H1 (cell line): Measurements from ENCODE around the gene CHD5.

Source experiments
- EGR1 ChIP-seq: IDR thresholded peaks from 2 replicates; pipeline ENCODE4 v1.6.1; 2011; ENCODE audit warnings: low read depth, low read length, borderline replicate concordance
- HDAC2 ChIP-seq, 2 experiments: fragments of 300-600 bp in 1 of 2; sonication (generic) in 1 of 2; IDR thresholded peaks; 2 replicates each; pipeline ENCODE4 v1.6.1; 2011 to 2012; ENCODE audit warnings: low read depth in 2 of 2, low read length in 2 of 2, mild to moderate bottlenecking in 2 of 2, moderate library complexity in 2 of 2, borderline replicate concordance in 1 of 2, inconsistent platforms in 1 of 2
- JUND ChIP-seq: IDR thresholded peaks from 2 replicates; pipeline ENCODE4 v1.6.1; 2011; ENCODE audit warnings: mild to moderate bottlenecking, improper control_type of control experiment, low read length
- POLR2A ChIP-seq, 2 experiments: IDR thresholded peaks; 1 replicate in 1 of 2; 2 replicates in 1 of 2; pipeline ENCODE4 v1.6.1; 2011; ENCODE audit warnings: low read depth in 2 of 2, low read length in 2 of 2, mild to moderate bottlenecking in 2 of 2; ENCODE audit errors: control extremely low read depth in 1 of 2
- RNF2 ChIP-seq: fragments of 200-900, 300-1000 bp; sonication (generic); IDR thresholded peaks from 2 replicates; pipeline ENCODE4 v1.7.1; 2016; ENCODE audit warnings: borderline replicate concordance, low read depth, mild to moderate bottlenecking, antibody characterized with exemption, low read length; ENCODE audit not compliant: poor library complexity, severe bottlenecking; ENCODE audit errors: missing control alignments
- TF ChIP-seq, protein P1 (sequence below), 3 experiments: IDR thresholded peaks; 1 replicate in 2 of 3; 2 replicates in 1 of 3; pipeline versions ENCODE4 v1.5.1 to v1.6.1; 2011; ENCODE audit warnings: low read length in 3 of 3, mild to moderate bottlenecking in 3 of 3, inconsistent platforms in 2 of 3, low read depth in 1 of 3, moderate library complexity in 1 of 3; ENCODE audit not compliant: insufficient read depth in 1 of 3; ENCODE audit errors: control extremely low read depth in 1 of 3
- TF ChIP-seq, protein P2 (sequence below): IDR thresholded peaks from 2 replicates; pipeline ENCODE4 v1.6.1; 2012; ENCODE audit warnings: inconsistent platforms

GRCh38 chr1:6220236-6220635, 40.1 kb upstream of the CHD5 start:
- TF ChIP-seq, protein P1, sequence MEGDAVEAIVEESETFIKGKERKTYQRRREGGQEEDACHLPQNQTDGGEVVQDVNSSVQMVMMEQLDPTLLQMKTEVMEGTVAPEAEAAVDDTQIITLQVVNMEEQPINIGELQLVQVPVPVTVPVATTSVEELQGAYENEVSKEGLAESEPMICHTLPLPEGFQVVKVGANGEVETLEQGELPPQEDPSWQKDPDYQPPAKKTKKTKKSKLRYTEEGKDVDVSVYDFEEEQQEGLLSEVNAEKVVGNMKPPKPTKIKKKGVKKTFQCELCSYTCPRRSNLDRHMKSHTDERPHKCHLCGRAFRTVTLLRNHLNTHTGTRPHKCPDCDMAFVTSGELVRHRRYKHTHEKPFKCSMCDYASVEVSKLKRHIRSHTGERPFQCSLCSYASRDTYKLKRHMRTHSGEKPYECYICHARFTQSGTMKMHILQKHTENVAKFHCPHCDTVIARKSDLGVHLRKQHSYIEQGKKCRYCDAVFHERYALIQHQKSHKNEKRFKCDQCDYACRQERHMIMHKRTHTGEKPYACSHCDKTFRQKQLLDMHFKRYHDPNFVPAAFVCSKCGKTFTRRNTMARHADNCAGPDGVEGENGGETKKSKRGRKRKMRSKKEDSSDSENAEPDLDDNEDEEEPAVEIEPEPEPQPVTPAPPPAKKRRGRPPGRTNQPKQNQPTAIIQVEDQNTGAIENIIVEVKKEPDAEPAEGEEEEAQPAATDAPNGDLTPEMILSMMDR (IDR thresholded peaks at IDR 0.05; ENCODE audit: control extremely low read depth in 1 of 3, insufficient read depth in 1 of 3, low read depth in 1 of 3, low read length in 3 of 3), result no peak
- TF ChIP-seq RNF2, result no peak
- TF ChIP-seq HDAC2 (IDR thresholded peaks at IDR 0.05; ENCODE audit: borderline replicate concordance in 1 of 2, low read depth in 2 of 2, low read length in 2 of 2), result no peak
- no peak for TF ChIP-seq JUND
- no peak for TF ChIP-seq EGR1
- TF ChIP-seq, protein P2, sequence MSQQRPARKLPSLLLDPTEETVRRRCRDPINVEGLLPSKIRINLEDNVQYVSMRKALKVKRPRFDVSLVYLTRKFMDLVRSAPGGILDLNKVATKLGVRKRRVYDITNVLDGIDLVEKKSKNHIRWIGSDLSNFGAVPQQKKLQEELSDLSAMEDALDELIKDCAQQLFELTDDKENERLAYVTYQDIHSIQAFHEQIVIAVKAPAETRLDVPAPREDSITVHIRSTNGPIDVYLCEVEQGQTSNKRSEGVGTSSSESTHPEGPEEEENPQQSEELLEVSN, result no peak
- no peak for TF ChIP-seq POLR2A (IDR thresholded peaks at IDR 0.05; ENCODE audit: control extremely low read depth in 1 of 2, low read depth in 2 of 2, low read length in 2 of 2)
